C1 segment of cervical spinal cord (tissue), 14 donors: ENCODE results near the gene PDIA5.
A peak's percentile ranks its signal among the peaks of the same experiment; 100 is the strongest.

Source experiments
- DNase-seq, 14 donors: peaks; one replicate each; lab custom pipeline; 2025; lab: John Stamatoyannopoulos, UW

PDIA5 gene

GRCh38 chr3:123071146-123071545 is 4.3 kb downstream of the PDIA5 start:
- no peak for DNase-seq

- DNase-seq = no peak
Observed at GRCh38 chr3:123071581-123071980, 4.8 kb downstream of the PDIA5 start.

GRCh38 chr3:123072152-123072551 is 5.3 kb downstream of the PDIA5 start:
- no peak for DNase-seq

GRCh38 chr3:123072564-123072963 is 5.7 kb downstream of the PDIA5 start:
- no peak for DNase-seq

GRCh38 chr3:123075359-123075758 is 8.5 kb downstream of the PDIA5 start:
- DNase-seq = no peak

- no peak for DNase-seq
Observed at GRCh38 chr3:123076112-123076495, 9.3 kb downstream of the PDIA5 start.

GRCh38 chr3:123076496-123077418 is 9.9 kb downstream of the PDIA5 start:
- peak in 2 of 14 donors; percentile 7 to 14 for DNase-seq

GRCh38 chr3:123078101-123078500 is 11.3 kb downstream of the PDIA5 start:
- DNase-seq = no peak

- no peak for DNase-seq
Observed at GRCh38 chr3:123080864-123081562, 14.2 kb downstream of the PDIA5 start.

- no peak for DNase-seq
Observed at GRCh38 chr3:123081718-123082369, 15.0 kb downstream of the PDIA5 start.

- DNase-seq = no peak
Observed at GRCh38 chr3:123082370-123083065, 15.7 kb downstream of the PDIA5 start.

- peak in 2 of 14 donors; percentile 11 to 22 for DNase-seq
Observed at GRCh38 chr3:123083383-123084124, 16.7 kb downstream of the PDIA5 start.

- peak in 2 of 14 donors; percentile 10 to 42 for DNase-seq
Observed at GRCh38 chr3:123084192-123084591, 17.4 kb downstream of the PDIA5 start.

- no peak for DNase-seq
Observed at GRCh38 chr3:123084738-123085237, 18.0 kb downstream of the PDIA5 start.

- no peak for DNase-seq
Observed at GRCh38 chr3:123085293-123085931, 18.6 kb downstream of the PDIA5 start.

- DNase-seq = no peak
Observed at GRCh38 chr3:123085932-123086627, 19.3 kb downstream of the PDIA5 start.

- DNase-seq = no peak
Observed at GRCh38 chr3:123088387-123088786, 21.6 kb downstream of the PDIA5 start.

- DNase-seq = peak in 13 of 14 donors; percentile 22 to 87 (median 69)
Observed at GRCh38 chr3:123089611-123090331, 22.9 kb downstream of the PDIA5 start.
